Keratinocyte (primary cell): ENCODE measurements around the gene RAD23B. TPM values are rescaled to one million over a fixed set of nuclear protein-coding genes. Genes with fewer than 3 reads are reported as not detected.
A peak's percentile ranks its signal among the peaks of the same experiment; 100 is the strongest.

ENCODE experiments used
- DNase-seq: peaks from one replicate; pipeline ENCODE4 v3.0.0-alpha.2; 2011; ENCODE audit warnings: low read depth, missing footprints, low spot score
- FAIRE-seq: peaks from 2 replicates; lab custom pipeline; 2011; peaks lifted over from hg19 to GRCh38; lab: Jason Lieb, UNC
- H2AFZ ChIP-seq: 2 replicates; pipeline ENCODE4 v1.6.0; 2012; ENCODE audit warnings: low read length, control low read depth, inconsistent platforms; ENCODE audit not compliant: control insufficient read depth
- H3K27ac ChIP-seq: 2 replicates; pipeline ENCODE4 v1.5.1; 2011; ENCODE audit warnings: low read length; ENCODE audit not compliant: control insufficient read depth, insufficient read depth
- H3K27me3 ChIP-seq: 3 replicates; pipeline ENCODE4 v1.6.0; 2011; ENCODE audit warnings: low read length; ENCODE audit not compliant: control insufficient read depth, insufficient read depth; ENCODE audit errors: extremely low read depth
- H3K36me3 ChIP-seq, 2 experiments: 2 replicates in 1 of 2; 3 replicates in 1 of 2; pipeline ENCODE4 v1.5.1; 2011; ENCODE audit warnings: low read length in 2 of 2, mild to moderate bottlenecking in 1 of 2; ENCODE audit not compliant: control insufficient read depth in 2 of 2, insufficient read depth in 2 of 2; ENCODE audit errors: extremely low read depth in 1 of 2
- H3K4me1 ChIP-seq: 3 replicates; pipeline ENCODE4 v1.5.1; 2011; ENCODE audit warnings: low read length; ENCODE audit not compliant: control insufficient read depth, insufficient read depth; ENCODE audit errors: extremely low read depth
- H3K4me2 ChIP-seq: 3 replicates; pipeline ENCODE4 v1.6.0; 2011; ENCODE audit warnings: low read depth, low read length; ENCODE audit not compliant: control insufficient read depth, insufficient read depth; ENCODE audit errors: extremely low read depth
- H3K4me3 ChIP-seq, 3 experiments: fragments of 200-600 bp in 1 of 3; sonication (generic) in 1 of 3; 2 replicates in 2 of 3; 3 replicates in 1 of 3; pipeline ENCODE4 v1.5.1; 2011 to 2016; ENCODE audit warnings: low read length in 3 of 3, mild to moderate bottlenecking in 3 of 3, control low read depth in 2 of 3, inconsistent platforms in 1 of 3, low read depth in 1 of 3, mixed read lengths in 1 of 3, mixed run types in 1 of 3, moderate library complexity in 1 of 3; ENCODE audit not compliant: control insufficient read depth in 2 of 3, insufficient read depth in 2 of 3; ENCODE audit errors: extremely low read depth in 1 of 3
- H3K79me2 ChIP-seq: 2 replicates; pipeline ENCODE4 v1.6.0; 2012; ENCODE audit warnings: low read length; ENCODE audit not compliant: control insufficient read depth, insufficient read depth
- H3K9ac ChIP-seq: 3 replicates; pipeline ENCODE4 v1.6.0; 2011; ENCODE audit warnings: low read length; ENCODE audit not compliant: control insufficient read depth, insufficient read depth; ENCODE audit errors: extremely low read depth
- H3K9me1 ChIP-seq: 3 replicates; pipeline ENCODE4 v1.6.0; 2011; ENCODE audit warnings: low read length; ENCODE audit not compliant: control insufficient read depth, insufficient read depth; ENCODE audit errors: extremely low read depth
- H3K9me3 ChIP-seq: 2 replicates; pipeline ENCODE4 v1.5.1; 2012; ENCODE audit warnings: low read depth, low read length; ENCODE audit not compliant: control insufficient read depth
- H4K20me1 ChIP-seq: 3 replicates; pipeline ENCODE4 v1.6.0; 2011; ENCODE audit warnings: low read length; ENCODE audit not compliant: control insufficient read depth, insufficient read depth; ENCODE audit errors: extremely low read depth
- EZH2 ChIP-seq: IDR thresholded peaks from one replicate; pipeline ENCODE4 v1.6.1; 2012; ENCODE audit warnings: inconsistent platforms, mild to moderate bottlenecking, low read length, moderate library complexity
- dilution Hi-C: fragments of 300-500 bp; cut with MboI; formaldehyde crosslinking; loops from one replicate; pipeline ENCODE4 v1.7.0; 2020; ENCODE audit warnings: low sequenced_read_pairs; ENCODE audit not compliant: extremely low pct_ligation_motif_present
- polyA plus RNA-seq, 5 experiments: library from polyadenylated mRNA; depleted of rRNA in 3 of 5; stranded (reverse) in 3 of 5; stranded (forward) in 1 of 5; unstranded in 1 of 5; fragments of >200 nt; gene quantifications; 1 replicate in 1 of 5; 2 replicates in 3 of 5; 3 replicates in 1 of 5; pipeline versions ENCODE4 v1.2.1 to v1.2.3, GENCODE V29; 2011 to 2012; ENCODE audit warnings: missing spikeins in 2 of 5, low read depth in 1 of 5, low replicate concordance in 1 of 5
- TF ChIP-seq, protein P1 (sequence below), 3 experiments: IDR thresholded peaks in 1 of 3; conservative IDR thresholded peaks in 1 of 3; optimal IDR thresholded peaks in 1 of 3; 2 replicates in 2 of 3; 3 replicates in 1 of 3; pipeline versions ENCODE3 to v1.5.1; 2011; ENCODE audit warnings: low read length in 3 of 3, mild to moderate bottlenecking in 3 of 3, moderate library complexity in 2 of 3, control low read depth in 1 of 3, inconsistent platforms in 1 of 3; ENCODE audit not compliant: insufficient read depth in 2 of 3; ENCODE audit errors: extremely low read depth in 1 of 3

Gene RAD23B
- polyA plus RNA-seq, 1 donor (not counting 4 experiments of a cell fraction or from before 2014, with no cell fraction given), result 168 TPM

DNA sequence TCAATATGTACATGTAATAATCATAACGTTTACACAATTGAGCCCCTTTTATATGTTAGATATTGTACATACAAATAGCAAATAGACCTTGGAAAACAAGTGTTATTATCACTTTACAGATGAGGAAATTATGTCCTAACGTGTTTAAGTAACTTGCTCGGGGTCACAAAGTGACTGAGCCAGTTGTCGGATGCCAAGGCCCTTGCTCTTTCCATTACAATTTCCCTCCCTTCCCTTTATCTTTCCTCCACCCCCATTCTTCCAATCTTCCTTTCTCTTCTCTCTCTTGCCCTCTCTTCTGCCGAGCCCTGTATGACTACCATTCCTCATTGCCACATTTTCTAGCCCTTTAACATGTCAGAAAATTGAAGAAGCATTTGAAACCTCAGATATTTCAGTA, 34.4 kb upstream of the RAD23B start:
- Histone ChIP-seq H3K9ac (peak overlapping the region; percentile 75), H4K20me1 (no peaks in the 10 kb centered on the region), H3K27ac (peak overlapping the region; percentile 87), H3K9me3 (no peaks in the 10 kb centered on the region), H3K4me3 (peak overlapping the region; percentile 25 to 57 (median 45)), H3K4me2 (peak overlapping the region; percentile 84), H3K79me2 (peaks cover 2% of the 10 kb centered on the region), H3K36me3 (no peaks in the 10 kb centered on the region), H3K9me1 (no peaks in the 10 kb centered on the region), H3K4me1 (peaks cover 44% of the 10 kb centered on the region), H2AFZ (peak overlapping the region; percentile 79), H3K27me3 (no peaks in the 10 kb centered on the region)
- dilution Hi-C loops, result no loop called here
- DNase-seq, result no peak
- TF ChIP-seq, protein P1, sequence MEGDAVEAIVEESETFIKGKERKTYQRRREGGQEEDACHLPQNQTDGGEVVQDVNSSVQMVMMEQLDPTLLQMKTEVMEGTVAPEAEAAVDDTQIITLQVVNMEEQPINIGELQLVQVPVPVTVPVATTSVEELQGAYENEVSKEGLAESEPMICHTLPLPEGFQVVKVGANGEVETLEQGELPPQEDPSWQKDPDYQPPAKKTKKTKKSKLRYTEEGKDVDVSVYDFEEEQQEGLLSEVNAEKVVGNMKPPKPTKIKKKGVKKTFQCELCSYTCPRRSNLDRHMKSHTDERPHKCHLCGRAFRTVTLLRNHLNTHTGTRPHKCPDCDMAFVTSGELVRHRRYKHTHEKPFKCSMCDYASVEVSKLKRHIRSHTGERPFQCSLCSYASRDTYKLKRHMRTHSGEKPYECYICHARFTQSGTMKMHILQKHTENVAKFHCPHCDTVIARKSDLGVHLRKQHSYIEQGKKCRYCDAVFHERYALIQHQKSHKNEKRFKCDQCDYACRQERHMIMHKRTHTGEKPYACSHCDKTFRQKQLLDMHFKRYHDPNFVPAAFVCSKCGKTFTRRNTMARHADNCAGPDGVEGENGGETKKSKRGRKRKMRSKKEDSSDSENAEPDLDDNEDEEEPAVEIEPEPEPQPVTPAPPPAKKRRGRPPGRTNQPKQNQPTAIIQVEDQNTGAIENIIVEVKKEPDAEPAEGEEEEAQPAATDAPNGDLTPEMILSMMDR (optimal IDR thresholded peaks at IDR 0.05 in 1 of 3, IDR thresholded peaks at IDR 0.05 in 1 of 3, conservative IDR thresholded peaks at IDR 0.05 in 1 of 3; ENCODE audit: extremely low read depth in 1 of 3, insufficient read depth in 2 of 3, low read length in 3 of 3), result no peak
- TF ChIP-seq EZH2, result no peak
- no peak for FAIRE-seq

DNA sequence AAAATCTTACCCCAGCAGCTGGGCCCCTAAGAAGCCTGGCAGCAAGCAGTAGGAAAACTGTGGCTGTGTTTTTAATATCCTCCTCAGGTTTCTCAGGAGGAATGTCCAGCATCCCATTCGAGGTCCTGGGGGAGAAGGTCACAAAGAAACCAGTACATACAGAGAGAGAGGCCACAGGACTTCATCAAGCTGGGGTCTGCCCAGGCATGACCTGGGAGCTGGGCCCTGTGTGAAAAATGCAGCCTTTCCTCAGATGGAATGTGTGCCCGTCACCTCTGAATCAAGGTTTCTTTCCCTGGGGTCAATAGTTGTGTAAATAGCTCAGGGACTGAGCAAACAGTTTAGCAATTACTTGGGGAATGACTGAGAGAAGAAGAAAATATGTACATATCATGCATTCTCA, 33.9 kb upstream of the RAD23B start:
- H3K79me2 ChIP-seq, result peaks cover 2% of the 10 kb centered on the region
- peak overlapping the region; percentile 79 for H2AFZ ChIP-seq
- dilution Hi-C loops, result no loop called here
- H3K9me3 ChIP-seq, result no peaks in the 10 kb centered on the region
- no peaks in the 10 kb centered on the region for H4K20me1 ChIP-seq
- H3K4me1 ChIP-seq, result peaks cover 40% of the 10 kb centered on the region
- peak overlapping the region; percentile 25 to 57 (median 45) for H3K4me3 ChIP-seq
- TF ChIP-seq EZH2, result no peak
- TF ChIP-seq, protein P1 (optimal IDR thresholded peaks at IDR 0.05 in 1 of 3, IDR thresholded peaks at IDR 0.05 in 1 of 3, conservative IDR thresholded peaks at IDR 0.05 in 1 of 3; ENCODE audit: extremely low read depth in 1 of 3, insufficient read depth in 2 of 3, low read length in 3 of 3), result no peak
- FAIRE-seq (peak; percentile 20), DNase-seq (no peak)
- no peaks in the 10 kb centered on the region for H3K36me3 ChIP-seq
- H3K27me3 ChIP-seq, result no peaks in the 10 kb centered on the region
- peak overlapping the region; percentile 87 for H3K27ac ChIP-seq
- peak overlapping the region; percentile 75 for H3K9ac ChIP-seq
- H3K4me2 ChIP-seq, result peak overlapping the region; percentile 84
- H3K9me1 ChIP-seq, result no peaks in the 10 kb centered on the region
